Panc1 (cell line): ENCODE measurements around the gene SLC29A1. TPM values are rescaled to one million over a fixed set of nuclear protein-coding genes. Genes with fewer than 3 reads are reported as not detected.

Experiments
- ATAC-seq: fragments of 200-7000 bp; cut with Tn5 transposase; 2 replicates; pipeline ENCODE4 v1.9.1; 2020; ENCODE audit warnings: mild to moderate bottlenecking, moderate library complexity
- BruUV-seq: library from RNA; stranded (reverse); fragments of 400-500 nt; replicated peaks from 2 replicates; lab custom pipeline; 2021; lab: Mats Ljungman, UMichigan
- CTCF ChIA-PET: fragments of 300-600 bp; sonication (Branson Sonifier 250); formaldehyde crosslinking; loops from one replicate; lab custom pipeline; 2022; ENCODE audit warnings: antibody characterized with exemption; lab: Charles Lee
- POLR2A ChIA-PET: fragments of 300-600 bp; sonication (Branson Sonifier 250); formaldehyde crosslinking; loops from one replicate; lab custom pipeline; 2022; ENCODE audit warnings: antibody characterized with exemption; lab: Charles Lee
- DNase-seq: peaks from one replicate; pipeline ENCODE4 v3.0.0-alpha.2; 2010; ENCODE audit warnings: low read depth, low spot score
- H3K27ac ChIP-seq: 2 replicates; pipeline ENCODE4 v1.5.1; 2011; ENCODE audit warnings: mild to moderate bottlenecking, low read length, inconsistent platforms
- H3K27me3 ChIP-seq: fragments of 200-500 bp; sonication (Bioruptor generic); 2 replicates; pipeline ENCODE4 v1.6.0; 2014; ENCODE audit warnings: low read length, inconsistent platforms; ENCODE audit not compliant: control insufficient read depth, insufficient read depth
- H3K36me3 ChIP-seq: fragments of 200-500 bp; sonication (Bioruptor generic); 2 replicates; pipeline ENCODE4 v1.5.1; 2014; ENCODE audit warnings: inconsistent platforms, mild to moderate bottlenecking, low read length, moderate library complexity; ENCODE audit not compliant: control insufficient read depth, insufficient read depth
- H3K4me1 ChIP-seq: 2 replicates; pipeline ENCODE4 v1.5.1; 2011; ENCODE audit warnings: inconsistent platforms, mild to moderate bottlenecking, low read length, moderate library complexity; ENCODE audit not compliant: control insufficient read depth, insufficient read depth
- H3K4me3 ChIP-seq, 2 experiments: 2 replicates each; pipeline ENCODE4 v1.5.1; 2011 to 2012; ENCODE audit warnings: low read depth in 2 of 2, low read length in 2 of 2, mild to moderate bottlenecking in 2 of 2, inconsistent platforms in 1 of 2, moderate library complexity in 1 of 2
- H3K9me3 ChIP-seq: fragments of 200-500 bp; sonication (Bioruptor generic); 2 replicates; pipeline ENCODE4 v1.5.1; 2014; ENCODE audit warnings: low read depth, mild to moderate bottlenecking, inconsistent platforms, low read length, moderate library complexity; ENCODE audit not compliant: control insufficient read depth, insufficient read depth
- POLR2AphosphoS5 ChIP-seq: IDR thresholded peaks from 2 replicates; pipeline ENCODE4 v1.6.1; 2012; ENCODE audit warnings: mild to moderate bottlenecking, low read depth, low read length, moderate library complexity
- SIN3A ChIP-seq: IDR thresholded peaks from 2 replicates; pipeline ENCODE4 v1.6.1; 2012; ENCODE audit warnings: low read depth, mild to moderate bottlenecking, low read length, moderate library complexity, borderline replicate concordance; ENCODE audit not compliant: insufficient read depth
- TCF7L2 ChIP-seq: IDR thresholded peaks from 2 replicates; pipeline ENCODE4 v1.6.1; 2011; ENCODE audit warnings: mild to moderate bottlenecking, low read depth, low read length, inconsistent platforms
- in situ Hi-C: cut with HindIII; loops from 2 replicates; pipeline ENCODE4 v1.10.0; 2016; ENCODE audit warnings: low sequenced_read_pairs, low pct_unique_long_range_greater_than_20kb
- intact Hi-C: fragments of 100-400 bp; cut with micrococcal nuclease; formaldehyde crosslinking; loops from one replicate; pipeline ENCODE4 v1.10.0; 2022; ENCODE audit not compliant: unreplicated experiment
- total RNA-seq: library from RNA; stranded (reverse); gene quantifications from one replicate; pipeline ENCODE4 v1.2.1, GENCODE V29; 2021; ENCODE audit not compliant: unreplicated experiment
- TF ChIP-seq, protein P1 (sequence below): fragments of 450-650 bp; IDR thresholded peaks from 2 replicates; pipeline ENCODE4 v1.5.1; 2017; ENCODE audit warnings: mild to moderate bottlenecking
- TF ChIP-seq, protein P2 (sequence below), 2 experiments: IDR thresholded peaks; 2 replicates each; pipeline ENCODE4 v1.6.1; 2011 to 2012; ENCODE audit warnings: low read depth in 2 of 2, control low read depth in 1 of 2, low read length in 1 of 2, mild to moderate bottlenecking in 1 of 2, moderate library complexity in 1 of 2; ENCODE audit not compliant: insufficient read depth in 1 of 2

Gene SLC29A1
- total RNA-seq, 1 experiment from 2014 or later, result 263 TPM

DNA sequence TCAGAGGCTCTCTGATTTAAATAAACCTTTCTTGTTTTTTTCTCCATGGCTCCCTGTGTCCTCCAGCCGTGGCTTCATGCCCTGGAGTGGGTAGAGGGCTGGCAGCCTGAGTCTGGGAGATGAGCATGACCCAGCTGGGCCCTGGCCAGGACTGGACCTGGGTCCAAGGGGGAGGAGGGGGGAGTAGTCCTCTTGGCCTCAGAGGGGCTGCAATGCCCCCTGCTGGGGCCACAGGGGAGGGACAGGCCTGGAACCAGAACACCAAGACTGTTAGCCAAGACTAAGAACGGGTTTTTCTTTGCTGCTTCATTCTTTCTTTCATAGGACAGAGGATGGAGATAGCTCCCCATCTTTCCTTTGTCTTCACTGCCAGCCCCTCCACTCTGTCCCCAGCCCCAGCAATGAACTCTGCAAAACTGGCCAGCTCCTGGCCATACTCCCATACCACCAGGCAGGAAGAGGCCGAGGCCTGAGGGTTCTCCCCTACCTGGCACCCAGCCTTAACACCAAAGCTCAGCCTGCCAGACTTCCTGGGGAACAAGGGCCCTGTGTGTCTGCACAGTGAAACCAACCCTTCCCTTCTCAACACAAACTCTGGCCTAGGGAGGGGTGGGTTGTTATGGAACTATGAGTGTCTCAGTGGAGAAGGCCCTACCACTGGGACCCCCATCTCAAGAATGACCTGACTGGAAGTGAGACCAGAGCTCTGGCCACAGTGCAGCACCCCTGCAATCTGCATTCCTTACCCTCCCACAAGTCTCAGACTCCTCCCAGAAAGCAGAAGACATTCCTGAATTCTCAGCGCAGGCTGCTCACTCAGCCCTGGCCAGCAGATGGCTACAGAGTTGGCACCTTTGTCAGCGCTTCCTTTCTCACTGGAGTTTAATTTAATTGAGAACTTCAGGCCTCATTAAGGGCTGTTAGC is 11.0 kb downstream of the SLC29A1 start:
- no peak for TF ChIP-seq SIN3A
- TF ChIP-seq, protein P1, sequence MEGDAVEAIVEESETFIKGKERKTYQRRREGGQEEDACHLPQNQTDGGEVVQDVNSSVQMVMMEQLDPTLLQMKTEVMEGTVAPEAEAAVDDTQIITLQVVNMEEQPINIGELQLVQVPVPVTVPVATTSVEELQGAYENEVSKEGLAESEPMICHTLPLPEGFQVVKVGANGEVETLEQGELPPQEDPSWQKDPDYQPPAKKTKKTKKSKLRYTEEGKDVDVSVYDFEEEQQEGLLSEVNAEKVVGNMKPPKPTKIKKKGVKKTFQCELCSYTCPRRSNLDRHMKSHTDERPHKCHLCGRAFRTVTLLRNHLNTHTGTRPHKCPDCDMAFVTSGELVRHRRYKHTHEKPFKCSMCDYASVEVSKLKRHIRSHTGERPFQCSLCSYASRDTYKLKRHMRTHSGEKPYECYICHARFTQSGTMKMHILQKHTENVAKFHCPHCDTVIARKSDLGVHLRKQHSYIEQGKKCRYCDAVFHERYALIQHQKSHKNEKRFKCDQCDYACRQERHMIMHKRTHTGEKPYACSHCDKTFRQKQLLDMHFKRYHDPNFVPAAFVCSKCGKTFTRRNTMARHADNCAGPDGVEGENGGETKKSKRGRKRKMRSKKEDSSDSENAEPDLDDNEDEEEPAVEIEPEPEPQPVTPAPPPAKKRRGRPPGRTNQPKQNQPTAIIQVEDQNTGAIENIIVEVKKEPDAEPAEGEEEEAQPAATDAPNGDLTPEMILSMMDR, result peak; percentile 87
- TF ChIP-seq, protein P2, sequence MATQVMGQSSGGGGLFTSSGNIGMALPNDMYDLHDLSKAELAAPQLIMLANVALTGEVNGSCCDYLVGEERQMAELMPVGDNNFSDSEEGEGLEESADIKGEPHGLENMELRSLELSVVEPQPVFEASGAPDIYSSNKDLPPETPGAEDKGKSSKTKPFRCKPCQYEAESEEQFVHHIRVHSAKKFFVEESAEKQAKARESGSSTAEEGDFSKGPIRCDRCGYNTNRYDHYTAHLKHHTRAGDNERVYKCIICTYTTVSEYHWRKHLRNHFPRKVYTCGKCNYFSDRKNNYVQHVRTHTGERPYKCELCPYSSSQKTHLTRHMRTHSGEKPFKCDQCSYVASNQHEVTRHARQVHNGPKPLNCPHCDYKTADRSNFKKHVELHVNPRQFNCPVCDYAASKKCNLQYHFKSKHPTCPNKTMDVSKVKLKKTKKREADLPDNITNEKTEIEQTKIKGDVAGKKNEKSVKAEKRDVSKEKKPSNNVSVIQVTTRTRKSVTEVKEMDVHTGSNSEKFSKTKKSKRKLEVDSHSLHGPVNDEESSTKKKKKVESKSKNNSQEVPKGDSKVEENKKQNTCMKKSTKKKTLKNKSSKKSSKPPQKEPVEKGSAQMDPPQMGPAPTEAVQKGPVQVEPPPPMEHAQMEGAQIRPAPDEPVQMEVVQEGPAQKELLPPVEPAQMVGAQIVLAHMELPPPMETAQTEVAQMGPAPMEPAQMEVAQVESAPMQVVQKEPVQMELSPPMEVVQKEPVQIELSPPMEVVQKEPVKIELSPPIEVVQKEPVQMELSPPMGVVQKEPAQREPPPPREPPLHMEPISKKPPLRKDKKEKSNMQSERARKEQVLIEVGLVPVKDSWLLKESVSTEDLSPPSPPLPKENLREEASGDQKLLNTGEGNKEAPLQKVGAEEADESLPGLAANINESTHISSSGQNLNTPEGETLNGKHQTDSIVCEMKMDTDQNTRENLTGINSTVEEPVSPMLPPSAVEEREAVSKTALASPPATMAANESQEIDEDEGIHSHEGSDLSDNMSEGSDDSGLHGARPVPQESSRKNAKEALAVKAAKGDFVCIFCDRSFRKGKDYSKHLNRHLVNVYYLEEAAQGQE (IDR thresholded peaks at IDR 0.05; ENCODE audit: insufficient read depth in 1 of 2, low read depth in 2 of 2, low read length in 1 of 2), result no peak
- TF ChIP-seq TCF7L2, result no peak
- TF ChIP-seq POLR2AphosphoS5, result no peak
- Histone ChIP-seq H3K4me3 (no peak overlapping the region), H3K9me3 (no peaks in the 10 kb centered on the region), H3K36me3 (peaks cover 7% of the 10 kb centered on the region), H3K27ac (peak overlapping the region; percentile 92), H3K27me3 (no peaks in the 10 kb centered on the region), H3K4me1 (peaks cover 63% of the 10 kb centered on the region)
- no TSS peak for BruUV-seq
- DNase-seq, result no peak
- in situ Hi-C loops, result no loop called here
- ChIA-PET CTCF (interaction anchor here (0.6 to 1.7 kb wide), 8 partner anchors 10 to 658 kb away, joined by 3 to 11 read pairs (median 4); partner anchors contain the start of genes POLH and XPO5), POLR2A (no interaction called here)
- intact Hi-C loops, result loop anchor here (1.0 to 5.0 kb wide), 3 partner anchors 10 to 132 kb away; no protein-coding TSS in a partner anchor
- peak; percentile 52 for ATAC-seq

DNA sequence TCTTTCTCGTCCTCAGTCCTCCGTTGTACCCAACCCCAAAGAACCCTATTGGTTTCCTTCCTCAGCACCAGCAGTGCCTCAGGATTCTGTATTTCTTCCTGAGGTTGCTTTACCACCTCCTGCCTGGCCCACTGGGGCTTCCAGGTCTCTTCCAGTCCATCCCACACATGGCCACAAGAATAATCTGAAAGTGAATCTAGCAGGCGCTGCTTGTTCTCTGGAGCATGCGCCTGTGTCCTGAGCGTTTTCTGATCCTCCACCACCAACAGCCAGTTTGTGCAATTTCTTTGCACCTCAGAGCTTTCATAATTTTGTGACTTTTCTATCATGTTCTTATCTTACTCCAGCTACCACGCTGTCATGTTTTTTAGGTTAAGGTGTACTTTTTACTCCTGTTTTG is 11.9 kb downstream of the SLC29A1 start:
- ChIA-PET CTCF (interaction anchor here (0.6 to 1.7 kb wide), 4 partner anchors 14 to 62 kb away, joined by 4 to 7 read pairs (median 4); no protein-coding TSS in a partner anchor), POLR2A (interaction anchor here (0.6 kb wide), 1 partner anchor 11 kb away, joined by 3 read pairs; no protein-coding TSS in a partner anchor)
- in situ Hi-C loops (no loop called here), intact Hi-C loops (loop anchor here (5.0 kb wide), 1 partner anchor 63 kb away; no protein-coding TSS in a partner anchor)
- Histone ChIP-seq H3K4me3 (no peak overlapping the region), H3K9me3 (no peaks in the 10 kb centered on the region), H3K27me3 (no peaks in the 10 kb centered on the region), H3K4me1 (peaks cover 61% of the 10 kb centered on the region), H3K36me3 (peaks cover 7% of the 10 kb centered on the region), H3K27ac (peak overlapping the region; percentile 92)
- DNase-seq (no peak), ATAC-seq (no peak)
- BruUV-seq, result no TSS peak
- TF ChIP-seq TCF7L2 (no peak), POLR2AphosphoS5 (no peak), SIN3A (no peak)
- TF ChIP-seq, protein P2 (IDR thresholded peaks at IDR 0.05; ENCODE audit: insufficient read depth in 1 of 2, low read depth in 2 of 2, low read length in 1 of 2), result no peak
- TF ChIP-seq, protein P1, result no peak
